IPS-18a (cell line): ENCODE results near the gene CSMD2.

ENCODE experiments used
- H3K27ac ChIP-seq: one replicate; pipeline ENCODE4 v1.5.1; 2013; ENCODE audit warnings: low read length
- H3K27me3 ChIP-seq: one replicate; pipeline ENCODE4 v1.6.1; 2013; ENCODE audit warnings: mild to moderate bottlenecking, low read length; ENCODE audit not compliant: control insufficient read depth, insufficient read depth
- H3K36me3 ChIP-seq: one replicate; pipeline ENCODE4 v1.6.1; 2013; ENCODE audit warnings: low read depth, low read length; ENCODE audit not compliant: control insufficient read depth
- H3K4me1 ChIP-seq: one replicate; pipeline ENCODE4 v1.6.1; 2013; ENCODE audit warnings: low read depth, low read length; ENCODE audit not compliant: control insufficient read depth
- H3K4me3 ChIP-seq: one replicate; pipeline ENCODE4 v1.5.1; 2013; ENCODE audit warnings: low read length
- H3K9ac ChIP-seq: one replicate; pipeline ENCODE4 v1.6.1; 2013; ENCODE audit warnings: mild to moderate bottlenecking, low read length, moderate library complexity
- H3K9me3 ChIP-seq: one replicate; pipeline ENCODE4 v1.6.1; 2013; ENCODE audit warnings: low read depth, low read length; ENCODE audit not compliant: control insufficient read depth

Gene CSMD2

GRCh38 chr1:33836911-33837310, 328.1 kb downstream of the CSMD2 start:
- H3K9ac ChIP-seq: no peak overlapping the region
- H3K27me3 ChIP-seq: no peaks in the 10 kb centered on the region
- no peak overlapping the region for H3K4me3 ChIP-seq
- no peaks in the 10 kb centered on the region for H3K4me1 ChIP-seq
- no peaks in the 10 kb centered on the region for H3K36me3 ChIP-seq
- H3K9me3 ChIP-seq: no peaks in the 10 kb centered on the region
- no peak overlapping the region for H3K27ac ChIP-seq

- H3K9me3 ChIP-seq: peaks cover 5% of the 10 kb centered on the region
- H3K4me3 ChIP-seq: no peak overlapping the region
- no peak overlapping the region for H3K27ac ChIP-seq
- H3K36me3 ChIP-seq: peaks cover 6% of the 10 kb centered on the region
- H3K9ac ChIP-seq: no peak overlapping the region
- no peaks in the 10 kb centered on the region for H3K4me1 ChIP-seq
- no peaks in the 10 kb centered on the region for H3K27me3 ChIP-seq
Observed at GRCh38 chr1:33828654-33829053, 336.4 kb downstream of the CSMD2 start.

GRCh38 chr1:33828059-33828458, 337.0 kb downstream of the CSMD2 start:
- Histone ChIP-seq H3K4me3 (no peak overlapping the region), H3K36me3 (peaks cover 6% of the 10 kb centered on the region), H3K4me1 (no peaks in the 10 kb centered on the region), H3K9me3 (peaks cover 5% of the 10 kb centered on the region), H3K27me3 (no peaks in the 10 kb centered on the region), H3K9ac (no peak overlapping the region), H3K27ac (no peak overlapping the region)

GRCh38 chr1:33826711-33827110, 338.3 kb downstream of the CSMD2 start:
- Histone ChIP-seq H3K9me3 (peaks cover 5% of the 10 kb centered on the region), H3K9ac (no peak overlapping the region), H3K36me3 (peaks cover 6% of the 10 kb centered on the region), H3K4me3 (no peak overlapping the region), H3K4me1 (no peaks in the 10 kb centered on the region), H3K27ac (no peak overlapping the region), H3K27me3 (no peaks in the 10 kb centered on the region)

- peaks cover 5% of the 10 kb centered on the region for H3K9me3 ChIP-seq
- no peak overlapping the region for H3K9ac ChIP-seq
- H3K27me3 ChIP-seq: no peaks in the 10 kb centered on the region
- H3K4me3 ChIP-seq: no peak overlapping the region
- no peaks in the 10 kb centered on the region for H3K4me1 ChIP-seq
- no peak overlapping the region for H3K27ac ChIP-seq
- peaks cover 6% of the 10 kb centered on the region for H3K36me3 ChIP-seq
Observed at GRCh38 chr1:33826311-33826710, 338.7 kb downstream of the CSMD2 start.

GRCh38 chr1:33825506-33825905, 339.5 kb downstream of the CSMD2 start:
- H3K27me3 ChIP-seq: no peaks in the 10 kb centered on the region
- H3K9ac ChIP-seq: no peak overlapping the region
- no peaks in the 10 kb centered on the region for H3K4me1 ChIP-seq
- peaks cover 5% of the 10 kb centered on the region for H3K9me3 ChIP-seq
- H3K36me3 ChIP-seq: peaks cover 6% of the 10 kb centered on the region
- H3K4me3 ChIP-seq: no peak overlapping the region
- no peak overlapping the region for H3K27ac ChIP-seq

- no peak overlapping the region for H3K9ac ChIP-seq
- H3K9me3 ChIP-seq: peaks cover 5% of the 10 kb centered on the region
- H3K27ac ChIP-seq: no peak overlapping the region
- H3K27me3 ChIP-seq: no peaks in the 10 kb centered on the region
- no peak overlapping the region for H3K4me3 ChIP-seq
- H3K4me1 ChIP-seq: no peaks in the 10 kb centered on the region
- H3K36me3 ChIP-seq: peaks cover 6% of the 10 kb centered on the region
Observed at GRCh38 chr1:33824971-33825370, 340.1 kb downstream of the CSMD2 start.

GRCh38 chr1:33824321-33824720, 340.7 kb downstream of the CSMD2 start:
- Histone ChIP-seq H3K27me3 (no peaks in the 10 kb centered on the region), H3K4me3 (no peak overlapping the region), H3K9me3 (peaks cover 5% of the 10 kb centered on the region), H3K27ac (no peak overlapping the region), H3K36me3 (peaks cover 6% of the 10 kb centered on the region), H3K4me1 (no peaks in the 10 kb centered on the region), H3K9ac (no peak overlapping the region)

GRCh38 chr1:33823830-33824229, 341.2 kb downstream of the CSMD2 start:
- Histone ChIP-seq H3K4me1 (no peaks in the 10 kb centered on the region), H3K4me3 (no peak overlapping the region), H3K9ac (no peak overlapping the region), H3K36me3 (peaks cover 6% of the 10 kb centered on the region), H3K27ac (no peak overlapping the region), H3K9me3 (peaks cover 2% of the 10 kb centered on the region), H3K27me3 (no peaks in the 10 kb centered on the region)

GRCh38 chr1:33823401-33823800, 341.6 kb downstream of the CSMD2 start:
- Histone ChIP-seq H3K36me3 (peaks cover 6% of the 10 kb centered on the region), H3K27me3 (no peaks in the 10 kb centered on the region)

GRCh38 chr1:33822396-33822795, 342.6 kb downstream of the CSMD2 start:
- H3K4me1 ChIP-seq: no peaks in the 10 kb centered on the region

More at GRCh38 chr1:33823401-33823800, 341.6 kb downstream of the CSMD2 start:
- Histone ChIP-seq H3K9me3 (no peaks in the 10 kb centered on the region), H3K4me1 (no peaks in the 10 kb centered on the region), H3K9ac (no peak overlapping the region), H3K27ac (no peak overlapping the region), H3K4me3 (no peak overlapping the region)

GRCh38 chr1:33821291-33821690, 343.7 kb downstream of the CSMD2 start:
- Histone ChIP-seq H3K9ac (no peak overlapping the region), H3K27ac (no peak overlapping the region), H3K4me3 (no peak overlapping the region), H3K27me3 (no peaks in the 10 kb centered on the region), H3K9me3 (no peaks in the 10 kb centered on the region), H3K4me1 (no peaks in the 10 kb centered on the region), H3K36me3 (peaks cover 6% of the 10 kb centered on the region)

More at GRCh38 chr1:33822396-33822795, 342.6 kb downstream of the CSMD2 start:
- peaks cover 6% of the 10 kb centered on the region for H3K36me3 ChIP-seq
- no peak overlapping the region for H3K4me3 ChIP-seq
- H3K9me3 ChIP-seq: no peaks in the 10 kb centered on the region
- H3K27me3 ChIP-seq: no peaks in the 10 kb centered on the region
- no peak overlapping the region for H3K27ac ChIP-seq
- H3K9ac ChIP-seq: no peak overlapping the region
